ENCODE results near the gene TMPRSS13.

Gene TMPRSS13

GRCh38 chr11:117885777-117886176 lies 43.4 kb downstream of the TMPRSS13 start:
- Histone ChIP-seq H3K4me1 (ENCODE audit: insufficient read depth, low read length) (peaks cover 17% of the 10 kb centered on the region), H3K9ac (ENCODE audit: low read depth, low read length) (no peak overlapping the region), H3K36me3 (ENCODE audit: insufficient read depth, low read length) (no peaks in the 10 kb centered on the region), H3K9me3 (ENCODE audit: control insufficient read depth, insufficient read depth, low read length) (no peaks in the 10 kb centered on the region)

GRCh38 chr11:117884994-117885393 lies 44.2 kb downstream of the TMPRSS13 start:
- Histone ChIP-seq H3K36me3 (ENCODE audit: insufficient read depth, low read length) (no peaks in the 10 kb centered on the region), H3K9me3 (ENCODE audit: control insufficient read depth, insufficient read depth, low read length) (no peaks in the 10 kb centered on the region), H3K9ac (ENCODE audit: low read depth, low read length) (no peak overlapping the region), H3K4me1 (ENCODE audit: insufficient read depth, low read length) (peaks cover 17% of the 10 kb centered on the region)

GRCh38 chr11:117883063-117883462 lies 46.1 kb downstream of the TMPRSS13 start:
- no peak overlapping the region for H3K9ac ChIP-seq (ENCODE audit: low read depth, low read length)
- H3K36me3 ChIP-seq (ENCODE audit: insufficient read depth, low read length) = no peaks in the 10 kb centered on the region
- no peaks in the 10 kb centered on the region for H3K9me3 ChIP-seq (ENCODE audit: control insufficient read depth, insufficient read depth, low read length)
- peaks cover 17% of the 10 kb centered on the region for H3K4me1 ChIP-seq (ENCODE audit: insufficient read depth, low read length)

GRCh38 chr11:117882311-117882905 lies 46.8 kb downstream of the TMPRSS13 start:
- Histone ChIP-seq H3K9ac (ENCODE audit: low read depth, low read length) (no peak overlapping the region), H3K9me3 (ENCODE audit: control insufficient read depth, insufficient read depth, low read length) (no peaks in the 10 kb centered on the region), H3K4me1 (ENCODE audit: insufficient read depth, low read length) (peaks cover 24% of the 10 kb centered on the region; the same call in 1 of the 2 replicates), H3K36me3 (ENCODE audit: insufficient read depth, low read length) (no peaks in the 10 kb centered on the region)

- Histone ChIP-seq H3K4me1 (ENCODE audit: insufficient read depth, low read length) (peaks cover 28% of the 10 kb centered on the region), H3K36me3 (ENCODE audit: insufficient read depth, low read length) (no peaks in the 10 kb centered on the region), H3K9me3 (ENCODE audit: control insufficient read depth, insufficient read depth, low read length) (no peaks in the 10 kb centered on the region), H3K9ac (ENCODE audit: low read depth, low read length) (no peak overlapping the region)
Measured at GRCh38 chr11:117881217-117881616, 48.0 kb downstream of the TMPRSS13 start.

- no peaks in the 10 kb centered on the region for H3K36me3 ChIP-seq (ENCODE audit: insufficient read depth, low read length)
- no peaks in the 10 kb centered on the region for H3K9me3 ChIP-seq (ENCODE audit: control insufficient read depth, insufficient read depth, low read length)
- H3K9ac ChIP-seq (ENCODE audit: low read depth, low read length) = no peak overlapping the region
- peaks cover 31% of the 10 kb centered on the region for H3K4me1 ChIP-seq (ENCODE audit: insufficient read depth, low read length)
Measured at GRCh38 chr11:117879516-117880480, 49.4 kb downstream of the TMPRSS13 start.

GRCh38 chr11:117878939-117879475 lies 50.2 kb downstream of the TMPRSS13 start:
- Histone ChIP-seq H3K9ac (ENCODE audit: low read depth, low read length) (no peak overlapping the region), H3K9me3 (ENCODE audit: control insufficient read depth, insufficient read depth, low read length) (no peaks in the 10 kb centered on the region), H3K4me1 (ENCODE audit: insufficient read depth, low read length) (peaks cover 34% of the 10 kb centered on the region), H3K36me3 (ENCODE audit: insufficient read depth, low read length) (no peaks in the 10 kb centered on the region)

- peaks cover 36% of the 10 kb centered on the region for H3K4me1 ChIP-seq (ENCODE audit: insufficient read depth, low read length)
- H3K9ac ChIP-seq (ENCODE audit: low read depth, low read length) = no peak overlapping the region
- H3K9me3 ChIP-seq (ENCODE audit: control insufficient read depth, insufficient read depth, low read length) = no peaks in the 10 kb centered on the region
- no peaks in the 10 kb centered on the region for H3K36me3 ChIP-seq (ENCODE audit: insufficient read depth, low read length)
Measured at GRCh38 chr11:117878314-117878938, 50.8 kb downstream of the TMPRSS13 start.

GRCh38 chr11:117877120-117877784 lies 52.0 kb downstream of the TMPRSS13 start:
- no peaks in the 10 kb centered on the region for H3K36me3 ChIP-seq (ENCODE audit: insufficient read depth, low read length)
- H3K9me3 ChIP-seq (ENCODE audit: control insufficient read depth, insufficient read depth, low read length) = no peaks in the 10 kb centered on the region
- peaks cover 28% of the 10 kb centered on the region for H3K4me1 ChIP-seq (ENCODE audit: insufficient read depth, low read length)
- H3K9ac ChIP-seq (ENCODE audit: low read depth, low read length) = peak overlapping the region; percentile 61; the same call in 1 of the 2 replicates

- Histone ChIP-seq H3K36me3 (ENCODE audit: insufficient read depth, low read length) (no peaks in the 10 kb centered on the region), H3K4me1 (ENCODE audit: insufficient read depth, low read length) (peaks cover 25% of the 10 kb centered on the region), H3K9me3 (ENCODE audit: control insufficient read depth, insufficient read depth, low read length) (no peaks in the 10 kb centered on the region), H3K9ac (ENCODE audit: low read depth, low read length) (peak within 1 kb of the TSS; percentile 76)
Measured at GRCh38 chr11:117876341-117877119, 52.7 kb downstream of the TMPRSS13 start, which contains the start of gene FXYD6. Gene FXYD6 (minus strand): TSS chr11:117876658. CDS start chr11:117842776, 33,882 bp downstream.

GRCh38 chr11:117876059-117876340 lies 53.2 kb downstream of the TMPRSS13 start:
- peaks cover 25% of the 10 kb centered on the region for H3K4me1 ChIP-seq (ENCODE audit: insufficient read depth, low read length)
- H3K9ac ChIP-seq (ENCODE audit: low read depth, low read length) = peak overlapping the region; percentile 76
- no peaks in the 10 kb centered on the region for H3K36me3 ChIP-seq (ENCODE audit: insufficient read depth, low read length)
- H3K9me3 ChIP-seq (ENCODE audit: control insufficient read depth, insufficient read depth, low read length) = no peaks in the 10 kb centered on the region

GRCh38 chr11:117875382-117876058 lies 53.7 kb downstream of the TMPRSS13 start:
- Histone ChIP-seq H3K36me3 (ENCODE audit: insufficient read depth, low read length) (no peaks in the 10 kb centered on the region), H3K9ac (ENCODE audit: low read depth, low read length) (peak overlapping the region; percentile 76), H3K9me3 (ENCODE audit: control insufficient read depth, insufficient read depth, low read length) (no peaks in the 10 kb centered on the region), H3K4me1 (ENCODE audit: insufficient read depth, low read length) (peaks cover 25% of the 10 kb centered on the region)

GRCh38 chr11:117874910-117875381 lies 54.3 kb downstream of the TMPRSS13 start:
- Histone ChIP-seq H3K9ac (ENCODE audit: low read depth, low read length) (peak overlapping the region; percentile 76; the same call in 1 of the 2 replicates), H3K9me3 (ENCODE audit: control insufficient read depth, insufficient read depth, low read length) (no peaks in the 10 kb centered on the region)

More at GRCh38 chr11:117874910-117875381, 54.3 kb downstream of the TMPRSS13 start:
- Histone ChIP-seq H3K4me1 (ENCODE audit: insufficient read depth, low read length) (peaks cover 29% of the 10 kb centered on the region), H3K36me3 (ENCODE audit: insufficient read depth, low read length) (no peaks in the 10 kb centered on the region)
